Activated CD8-positive, alpha-beta memory T cell treated with anti-CD3 and anti-CD28 coated beads, Interleukin-2, amount 50 U/mL, for 1 hour (primary cell): ENCODE measurements around the gene RAB41.
"Not testable (repeated sequence)": the region's sequence is repeated elsewhere in the genome, so short reads cannot be mapped to it uniquely, and the experiment has no call there.

Experiments used
- DNase-seq: peaks from one replicate; pipeline ENCODE4 v3.0.0-alpha.2; 2020; ENCODE audit errors: extremely low read depth

RAB41 gene

GRCh38 chrX:70281951-70282350 is at the start of gene RAB41:
Gene RAB41 (plus strand): TSS chrX:70282172. CDS start chrX:70282218, 46 bp downstream.
- DNase-seq, result no peak

- no peak for DNase-seq
Observed at GRCh38 chrX:70234355-70234754, 47.6 kb upstream of the RAB41 start, which contains the start of gene AWAT1. Gene AWAT1 (plus strand): TSS chrX:70234655. CDS start chrX:70234696, 41 bp downstream.

GRCh38 chrX:70240751-70241150 is 41.2 kb upstream of the RAB41 start:
- DNase-seq, result no peak

GRCh38 chrX:70241501-70241900 is 40.5 kb upstream of the RAB41 start:
- no peak for DNase-seq

GRCh38 chrX:70243601-70244000 is 38.4 kb upstream of the RAB41 start:
- DNase-seq, result not testable (repeated sequence)

- DNase-seq, result no peak
Observed at GRCh38 chrX:70244881-70245280, 37.1 kb upstream of the RAB41 start.

GRCh38 chrX:70247252-70247651 is 34.7 kb upstream of the RAB41 start:
- DNase-seq, result no peak

GRCh38 chrX:70252491-70252890 is 29.5 kb upstream of the RAB41 start:
- no peak for DNase-seq

GRCh38 chrX:70253377-70254062 is 28.5 kb upstream of the RAB41 start:
- no peak for DNase-seq

GRCh38 chrX:70254063-70254400 is 27.9 kb upstream of the RAB41 start:
- DNase-seq, result no peak

GRCh38 chrX:70254909-70255308 is 27.1 kb upstream of the RAB41 start:
- DNase-seq, result no peak

GRCh38 chrX:70255452-70255851 is 26.5 kb upstream of the RAB41 start:
- no peak for DNase-seq

- no peak for DNase-seq
Observed at GRCh38 chrX:70257423-70258288, 24.3 kb upstream of the RAB41 start.

- no peak for DNase-seq
Observed at GRCh38 chrX:70260104-70260503, 21.9 kb upstream of the RAB41 start, which contains the start of gene P2RY4. Gene P2RY4 (minus strand): TSS chrX:70260204. CDS start chrX:70259624, 580 bp downstream.

GRCh38 chrX:70262952-70263567 is 18.9 kb upstream of the RAB41 start:
- DNase-seq, result no peak

- no peak for DNase-seq
Observed at GRCh38 chrX:70264784-70265183, 17.2 kb upstream of the RAB41 start.

GRCh38 chrX:70268034-70268433 is 13.9 kb upstream of the RAB41 start, which contains the start of gene ARR3:
Gene ARR3 (plus strand): TSS chrX:70268334. CDS start chrX:70269386, 1,052 bp downstream.
- no peak for DNase-seq

GRCh38 chrX:70274029-70274428 is 7.9 kb upstream of the RAB41 start:
- DNase-seq, result not testable (repeated sequence)

- no peak for DNase-seq
Observed at GRCh38 chrX:70279081-70279480, 2.9 kb upstream of the RAB41 start.

- DNase-seq, result no peak
Observed at GRCh38 chrX:70280573-70280972, 1.4 kb upstream of the RAB41 start.

- no peak for DNase-seq
Observed at GRCh38 chrX:70289168-70289792, 7.3 kb downstream of the RAB41 start.
